Daoy (cell line): ENCODE measurements around the gene ATOSB. TPM values are rescaled to one million over a fixed set of nuclear protein-coding genes. Genes with fewer than 3 reads are reported as not detected.

Source experiments
- DNase-seq: peaks from one replicate; pipeline ENCODE4 v3.0.0-alpha.2; 2015; ENCODE audit warnings: low read depth
- total RNA-seq: library from RNA; depleted of rRNA; stranded (reverse); fragments of >200 nt; shearing (Covaris generic); gene quantifications from 2 replicates; pipeline ENCODE4 v1.2.3, GENCODE V29; 2014; rRNA removed

The ATOSB gene
- total RNA-seq, 1 experiment from 2014 or later: 4.7 TPM

- no peak for DNase-seq
Measured at GRCh38 chr9:35054871-35055644, 60.6 kb downstream of the ATOSB start.

- DNase-seq: no peak
Measured at GRCh38 chr9:35054185-35054835, 61.4 kb downstream of the ATOSB start.

Other genes with a start within 250 kb of the ATOSB start
- 0.11 TPM in 1 of 2 replicates, not detected in the other for gene PHF24, start 157.6 kb downstream of the ATOSB start, total RNA-seq
- gene DNAJB5, start 126.1 kb downstream of the ATOSB start, total RNA-seq: 6.6 and 12.6 TPM in 2 replicates
- gene VCP, start 43.2 kb downstream of the ATOSB start, total RNA-seq: 569 and 580 TPM in 2 replicates
- 43.0 and 48.1 TPM in 2 replicates for gene FANCG, start 35.9 kb downstream of the ATOSB start, total RNA-seq
- gene PIGO, start 19.3 kb downstream of the ATOSB start, total RNA-seq: 18.9 and 22.2 TPM in 2 replicates
- 222 and 248 TPM in 2 replicates for gene STOML2, start 12.7 kb downstream of the ATOSB start, total RNA-seq
- gene UNC13B, start 46.1 kb upstream of the ATOSB start, total RNA-seq: 13.2 and 17.2 TPM in 2 replicates